Endothelial cell of umbilical vein (primary cell): ENCODE results near the gene STK40. TPM values are rescaled to one million over a fixed set of nuclear protein-coding genes. Genes with fewer than 3 reads are reported as not detected.
A peak's percentile ranks its signal among the peaks of the same experiment; 100 is the strongest.

Experiments
- BruUV-seq: library from RNA; stranded (reverse); fragments of 400-500 nt; replicated peaks from 2 replicates; lab custom pipeline; 2021; lab: Mats Ljungman, UMichigan
- CTCF ChIA-PET: fragments of 300-600, 350-600 bp; sonication (Branson Sonifier 250); formaldehyde crosslinking; loops from one replicate; lab custom pipeline; 2021; ENCODE audit warnings: antibody characterized with exemption, inconsistent platforms; lab: Charles Lee
- POLR2A ChIA-PET: fragments of 300-600, 350-600 bp; sonication (Branson Sonifier 250); formaldehyde crosslinking; loops from one replicate; lab custom pipeline; 2021; ENCODE audit warnings: antibody characterized with exemption, inconsistent platforms; lab: Charles Lee
- DNase-seq: peaks from one replicate; pipeline ENCODE4 v3.0.0-alpha.2; 2011; ENCODE audit warnings: low read depth, low spot score
- FAIRE-seq: peaks from 2 replicates; lab custom pipeline; 2011; peaks lifted over from hg19 to GRCh38; lab: Jason Lieb, UNC
- H2AFZ ChIP-seq: 2 replicates; pipeline ENCODE4 v1.6.0; 2012; ENCODE audit warnings: low read depth, low read length, control low read depth, inconsistent platforms
- H3K27ac ChIP-seq: 2 replicates; pipeline ENCODE4 v1.5.1; 2011; ENCODE audit warnings: low read depth, mild to moderate bottlenecking, control low read depth, low read length, moderate library complexity; ENCODE audit not compliant: insufficient read depth
- H3K27me3 ChIP-seq, 2 experiments: 2 replicates each; pipeline versions ENCODE4 v1.6.0 to v1.6.1; 2011; ENCODE audit warnings: low read length in 2 of 2, mixed read lengths in 1 of 2; ENCODE audit not compliant: control insufficient read depth in 2 of 2, insufficient read depth in 2 of 2
- H3K36me3 ChIP-seq, 2 experiments: 2 replicates in 1 of 2; 3 replicates in 1 of 2; pipeline ENCODE4 v1.5.1; 2011; ENCODE audit warnings: low read length in 2 of 2, mild to moderate bottlenecking in 1 of 2, moderate library complexity in 1 of 2; ENCODE audit not compliant: control insufficient read depth in 2 of 2, insufficient read depth in 2 of 2; ENCODE audit errors: extremely low read depth in 1 of 2
- H3K4me1 ChIP-seq: 3 replicates; pipeline ENCODE4 v1.5.1; 2011; ENCODE audit warnings: mild to moderate bottlenecking, low read length; ENCODE audit not compliant: control insufficient read depth, insufficient read depth; ENCODE audit errors: extremely low read depth
- H3K4me2 ChIP-seq: 2 replicates; pipeline ENCODE4 v1.6.1; 2011; ENCODE audit warnings: low read length, control low read depth, mixed read lengths; ENCODE audit not compliant: insufficient read depth
- H3K4me3 ChIP-seq, 3 experiments: fragments of 200-600 bp in 1 of 3; sonication (generic), shearing (Covaris generic) in 1 of 3; replicated peaks in 1 of 3; 2 replicates each; pipeline ENCODE4 v1.5.1; 2011 to 2016; ENCODE audit warnings: control low read depth in 3 of 3, low read length in 3 of 3, mild to moderate bottlenecking in 2 of 3, inconsistent platforms in 1 of 3, low read depth in 1 of 3, moderate library complexity in 1 of 3; ENCODE audit not compliant: insufficient read depth in 1 of 3
- H3K79me2 ChIP-seq: 2 replicates; pipeline ENCODE4 v1.6.0; 2012; ENCODE audit warnings: low read length, inconsistent platforms; ENCODE audit not compliant: control insufficient read depth, insufficient read depth
- H3K9ac ChIP-seq: replicated peaks from 2 replicates; pipeline ENCODE3; 2011; ENCODE audit warnings: low read length, control low read depth; ENCODE audit not compliant: insufficient read depth; ENCODE audit errors: extremely low read depth
- H3K9me1 ChIP-seq: replicated peaks from 3 replicates; pipeline ENCODE4 v1.6.0; 2011; ENCODE audit warnings: mild to moderate bottlenecking, low read length; ENCODE audit not compliant: control insufficient read depth, insufficient read depth; ENCODE audit errors: extremely low read depth
- H3K9me3 ChIP-seq: replicated peaks from 2 replicates; pipeline ENCODE4 v1.5.1; 2012; ENCODE audit warnings: low read length, inconsistent platforms; ENCODE audit not compliant: control insufficient read depth, insufficient read depth
- H4K20me1 ChIP-seq: replicated peaks from 2 replicates; pipeline ENCODE3; 2011; ENCODE audit warnings: mild to moderate bottlenecking, low read length; ENCODE audit not compliant: control insufficient read depth, insufficient read depth; ENCODE audit errors: extremely low read depth
- CTCF ChIP-seq, 2 donors: IDR thresholded peaks; 1 replicate in 1 of 2; 2 replicates in 1 of 2; pipeline ENCODE4 v1.5.1; 2011; ENCODE audit warnings: low read length in 2 of 2, mild to moderate bottlenecking in 2 of 2, moderate library complexity in 2 of 2, control low read depth in 1 of 2, inconsistent platforms in 1 of 2, low read depth in 1 of 2; ENCODE audit not compliant: insufficient read depth in 1 of 2; ENCODE audit errors: extremely low read depth in 1 of 2
- EZH2 ChIP-seq: IDR thresholded peaks from 2 replicates; pipeline ENCODE4 v1.6.1; 2012; ENCODE audit warnings: borderline replicate concordance, low read depth, mild to moderate bottlenecking, moderate library complexity, low read length, inconsistent platforms; ENCODE audit not compliant: severe bottlenecking
- FOS ChIP-seq: IDR thresholded peaks from 2 replicates; pipeline ENCODE4 v1.6.1; 2011; ENCODE audit warnings: mild to moderate bottlenecking, low read length, moderate library complexity, borderline replicate concordance; ENCODE audit not compliant: insufficient read depth
- GATA2 ChIP-seq: IDR thresholded peaks from 2 replicates; pipeline ENCODE4 v1.7.0; 2011; ENCODE audit warnings: low read depth, mild to moderate bottlenecking, moderate library complexity, mixed read lengths, low read length; ENCODE audit not compliant: insufficient read length, insufficient read depth
- JUN ChIP-seq: IDR thresholded peaks from 2 replicates; pipeline ENCODE4 v1.6.1; 2011; ENCODE audit warnings: borderline replicate concordance, low read depth; ENCODE audit not compliant: insufficient read length, insufficient read depth
- MAX ChIP-seq: IDR thresholded peaks from 2 replicates; pipeline ENCODE4 v1.6.1; 2011; ENCODE audit not compliant: insufficient read depth, insufficient read length
- MYC ChIP-seq: IDR thresholded peaks from one replicate; pipeline ENCODE4 v1.6.1; 2011; ENCODE audit warnings: mild to moderate bottlenecking, low read depth, low read length
- POLR2A ChIP-seq: IDR thresholded peaks from 2 replicates; pipeline ENCODE4 v1.6.1; 2012; ENCODE audit warnings: low read depth, mild to moderate bottlenecking, control low read depth, low read length
- POLR2AphosphoS5 ChIP-seq: IDR thresholded peaks from 2 replicates; pipeline ENCODE4 v1.6.1; 2012; ENCODE audit warnings: low read depth, mild to moderate bottlenecking, control low read depth, low read length, moderate library complexity; ENCODE audit not compliant: insufficient read depth
- dilution Hi-C: fragments of 300-500 bp; cut with MboI; formaldehyde crosslinking; loops from one replicate; pipeline ENCODE4 v1.15.0; 2019; ENCODE audit warnings: low sequenced_read_pairs; ENCODE audit not compliant: extremely low pct_ligation_motif_present
- intact Hi-C: fragments of 100-400 bp; cut with micrococcal nuclease; formaldehyde crosslinking; loops from one replicate; pipeline ENCODE4 v1.10.0; 2022
- polyA plus RNA-seq, 4 experiments: library from polyadenylated mRNA; depleted of rRNA in 3 of 4; stranded (reverse) in 3 of 4; unstranded in 1 of 4; fragments of >200 nt; gene quantifications; 2 replicates each; pipeline versions ENCODE4 v1.2.1 to v1.2.3, GENCODE V29; 2011 to 2012; ENCODE audit warnings: missing spikeins in 1 of 4
- total RNA-seq: library from RNA; stranded (reverse); gene quantifications from 2 replicates; pipeline ENCODE4 v1.2.3, GENCODE V29; 2021

Gene STK40
- total and polyA plus RNA-seq, 2 donors (not counting 3 experiments of a cell fraction or from before 2014, with no cell fraction given): 20.8 to 36.8 TPM

- peak overlapping the region; percentile 19 for H3K9ac ChIP-seq
- H3K27ac ChIP-seq: peak overlapping the region; percentile 85
- no peak for TF ChIP-seq FOS
- H3K4me1 ChIP-seq: peaks cover 28% of the 10 kb centered on the region
- H3K79me2 ChIP-seq: no peaks in the 10 kb centered on the region
- ChIA-PET POLR2A (interaction anchor here (1.1 to 1.4 kb wide), 2 partner anchors 23 to 43 kb away, joined by 4 to 5 read pairs; no protein-coding TSS in a partner anchor), CTCF (interaction anchor here (0.7 to 6.8 kb wide), 20 partner anchors 9 to 194 kb away, joined by 3 to 152 read pairs (median 10); partner anchors contain the start of genes EVA1B, LSM10 and TRAPPC3)
- no peaks in the 10 kb centered on the region for H3K9me1 ChIP-seq
- H3K4me2 ChIP-seq: no peak overlapping the region
- FAIRE-seq (no peak), DNase-seq (no peak)
- dilution Hi-C loops (no loop called here), intact Hi-C loops (loop anchor here (1.0 kb wide), 1 partner anchor 7 kb away; no protein-coding TSS in a partner anchor)
- H3K4me3 ChIP-seq: no peak overlapping the region
- H3K27me3 ChIP-seq: no peaks in the 10 kb centered on the region
- H3K9me3 ChIP-seq: no peaks in the 10 kb centered on the region
- no peaks in the 10 kb centered on the region for H4K20me1 ChIP-seq
- no peak overlapping the region for H2AFZ ChIP-seq
- BruUV-seq: no TSS peak
- peaks cover 2 to 25% of the 10 kb centered on the region in 2 experiments for H3K36me3 ChIP-seq
Measured at GRCh38 chr1:36343651-36344394, 41.9 kb downstream of the STK40 start.

GRCh38 chr1:36342426-36343185 lies 43.1 kb downstream of the STK40 start:
- H3K9ac ChIP-seq: peak overlapping the region; percentile 28
- no peaks in the 10 kb centered on the region for H3K9me1 ChIP-seq
- TF ChIP-seq GATA2 (no peak), POLR2A (peak; percentile 49), CTCF (IDR thresholded peaks at IDR 0.05; ENCODE audit: extremely low read depth in 1 of 2, insufficient read depth in 1 of 2, low read depth in 1 of 2, low read length in 2 of 2) (peak; percentile 88 to 89), EZH2 (no peak), MYC (no peak), FOS (peak; percentile 98), MAX (no peak), POLR2AphosphoS5 (peak; percentile 70), JUN (peak; percentile 82)
- ChIA-PET CTCF (interaction anchor here (0.6 to 6.8 kb wide), 38 partner anchors 9 to 193 kb away, joined by 3 to 152 read pairs (median 6); partner anchors contain the start of genes EVA1B, LSM10, MRPS15 and OSCP1), POLR2A (interaction anchor here (0.8 to 1.4 kb wide), 4 partner anchors 8 to 44 kb away, joined by 3 to 5 read pairs (median 4); no protein-coding TSS in a partner anchor)
- H3K79me2 ChIP-seq: no peaks in the 10 kb centered on the region
- intact Hi-C loops (loop anchor here (1.0 kb wide), 6 partner anchors 9 to 193 kb away; partner anchors contain the start of gene TRAPPC3), dilution Hi-C loops (no loop called here)
- peaks cover 2 to 15% of the 10 kb centered on the region in 2 experiments for H3K36me3 ChIP-seq
- H3K27me3 ChIP-seq: no peaks in the 10 kb centered on the region
- no TSS peak for BruUV-seq
- no peak overlapping the region for H2AFZ ChIP-seq
- H3K4me3 ChIP-seq: no peak overlapping the region
- no peak overlapping the region for H3K4me2 ChIP-seq
- DNase-seq (peak; percentile 95), FAIRE-seq (peak; percentile 99)
- peaks cover 28% of the 10 kb centered on the region for H3K4me1 ChIP-seq
- no peaks in the 10 kb centered on the region for H4K20me1 ChIP-seq
- H3K27ac ChIP-seq: peak overlapping the region; percentile 85
- H3K9me3 ChIP-seq: no peaks in the 10 kb centered on the region
